HG02973 (cell line): ENCODE results near the gene PTCD2.

ENCODE experiments used
- ATAC-seq: cut with Tn5 transposase; IDR thresholded peaks from one replicate; pipeline ENCODE4 v1.9.1; 2021; ENCODE audit warnings: moderate library complexity; ENCODE audit not compliant: unreplicated experiment

PTCD2 gene

GRCh38 chr5:72319976-72320752, at the start of gene PTCD2, which contains the start of gene MRPS27:
TSS of gene PTCD2 (plus strand) at chr5:72320373. CDS start at chr5:72320383, 10 bp downstream.
TSS of gene MRPS27 (minus strand) at chr5:72320240. CDS start at chr5:72320221, 19 bp downstream.
- peak; percentile 99 for ATAC-seq

- no peak for ATAC-seq
These were observed 48.5 kb upstream of the PTCD2 start for GRCh38 chr5:72271702-72272101.

GRCh38 chr5:72272398-72272797, 47.8 kb upstream of the PTCD2 start:
- ATAC-seq, result no peak

- ATAC-seq, result no peak
These were observed 46.6 kb upstream of the PTCD2 start for GRCh38 chr5:72273547-72273946.

GRCh38 chr5:72276219-72276752, 43.9 kb upstream of the PTCD2 start:
- ATAC-seq, result no peak

GRCh38 chr5:72280581-72281069, 39.5 kb upstream of the PTCD2 start:
- no peak for ATAC-seq

GRCh38 chr5:72281430-72281763, 38.8 kb upstream of the PTCD2 start:
- ATAC-seq, result no peak

GRCh38 chr5:72281764-72282499, 38.2 kb upstream of the PTCD2 start:
- no peak for ATAC-seq

- no peak for ATAC-seq
These were observed 37.3 kb upstream of the PTCD2 start for GRCh38 chr5:72282878-72283277.

GRCh38 chr5:72283358-72283757, 36.8 kb upstream of the PTCD2 start:
- ATAC-seq, result no peak

GRCh38 chr5:72284559-72285423, 35.4 kb upstream of the PTCD2 start:
- no peak for ATAC-seq

- no peak for ATAC-seq
These were observed 34.8 kb upstream of the PTCD2 start for GRCh38 chr5:72285424-72285821.

- no peak for ATAC-seq
These were observed 33.4 kb upstream of the PTCD2 start for GRCh38 chr5:72286798-72287197.

- no peak for ATAC-seq
These were observed 31.2 kb upstream of the PTCD2 start for GRCh38 chr5:72288924-72289323.

- ATAC-seq, result no peak
These were observed 29.6 kb upstream of the PTCD2 start for GRCh38 chr5:72290356-72291133.

- ATAC-seq, result no peak
These were observed 28.6 kb upstream of the PTCD2 start for GRCh38 chr5:72291601-72292000.

GRCh38 chr5:72292411-72292810, 27.8 kb upstream of the PTCD2 start:
- no peak for ATAC-seq

GRCh38 chr5:72293495-72294055, 26.6 kb upstream of the PTCD2 start:
- no peak for ATAC-seq

GRCh38 chr5:72294473-72294872, 25.7 kb upstream of the PTCD2 start:
- ATAC-seq, result no peak

- ATAC-seq, result no peak
These were observed 24.6 kb upstream of the PTCD2 start for GRCh38 chr5:72295539-72295938.
